Measurements from ENCODE around the gene HNMT. TPM values are rescaled to one million over a fixed set of nuclear protein-coding genes. Genes with fewer than 3 reads are reported as not detected.

Gene HNMT
- total RNA-seq, 2 donors from 2014 or later = 8.0 to 10.5 TPM

GRCh38 chr2:137928547-137929518, 35.4 kb upstream of the HNMT start:
- Histone ChIP-seq H3K27ac (no peak overlapping the region), H3K27me3 (no peaks in the 10 kb centered on the region), H3K4me3 (no peak overlapping the region), H3K4me1 (no peaks in the 10 kb centered on the region), H3K9me3 (no peaks in the 10 kb centered on the region), H3K36me3 (no peaks in the 10 kb centered on the region)
- no peak for TF ChIP-seq CTCF (IDR thresholded peaks at IDR 0.05)
- no peak for DNase-seq (ENCODE audit: low spot score)

- H3K27me3 ChIP-seq = no peaks in the 10 kb centered on the region
- no peaks in the 10 kb centered on the region for H3K4me1 ChIP-seq
- no peaks in the 10 kb centered on the region for H3K36me3 ChIP-seq
- no peak overlapping the region for H3K4me3 ChIP-seq
- no peak for TF ChIP-seq CTCF (IDR thresholded peaks at IDR 0.05)
- no peak for DNase-seq (ENCODE audit: low spot score)
- H3K27ac ChIP-seq = no peak overlapping the region
- no peaks in the 10 kb centered on the region for H3K9me3 ChIP-seq
These were observed 34.8 kb upstream of the HNMT start for GRCh38 chr2:137929519-137929916.

- H3K4me3 ChIP-seq = no peak overlapping the region
- no peaks in the 10 kb centered on the region for H3K27me3 ChIP-seq
- H3K4me1 ChIP-seq = no peaks in the 10 kb centered on the region
- H3K9me3 ChIP-seq = no peaks in the 10 kb centered on the region
- no peak for DNase-seq (ENCODE audit: low spot score)
- H3K27ac ChIP-seq = no peak overlapping the region
- no peak for TF ChIP-seq CTCF (IDR thresholded peaks at IDR 0.05)
- H3K36me3 ChIP-seq = no peaks in the 10 kb centered on the region
These were observed 34.1 kb upstream of the HNMT start for GRCh38 chr2:137930146-137930545.

- DNase-seq (ENCODE audit: low spot score) = no peak
- H3K9me3 ChIP-seq = no peaks in the 10 kb centered on the region
- H3K36me3 ChIP-seq = no peaks in the 10 kb centered on the region
- TF ChIP-seq CTCF (IDR thresholded peaks at IDR 0.05) = no peak
- no peaks in the 10 kb centered on the region for H3K4me1 ChIP-seq
- H3K4me3 ChIP-seq = no peak overlapping the region
- no peak overlapping the region for H3K27ac ChIP-seq
- H3K27me3 ChIP-seq = no peaks in the 10 kb centered on the region
These were observed 28.7 kb upstream of the HNMT start for GRCh38 chr2:137935591-137935990.

GRCh38 chr2:137937246-137937645, 27.0 kb upstream of the HNMT start:
- Histone ChIP-seq H3K27ac (no peak overlapping the region), H3K4me3 (no peak overlapping the region), H3K27me3 (no peaks in the 10 kb centered on the region), H3K9me3 (no peaks in the 10 kb centered on the region), H3K4me1 (no peaks in the 10 kb centered on the region), H3K36me3 (no peaks in the 10 kb centered on the region)
- no peak for TF ChIP-seq CTCF (IDR thresholded peaks at IDR 0.05)
- DNase-seq (ENCODE audit: low spot score) = no peak

Data from right atrium auricular region (tissue), 2 donors.